Endodermal cell (in vitro differentiated cells): Measurements from ENCODE around the gene ACAP3. TPM values are rescaled to one million over a fixed set of nuclear protein-coding genes. Genes with fewer than 3 reads are reported as not detected.

ENCODE experiments used
- DNase-seq: peaks from one replicate; pipeline ENCODE4 v3.0.0-alpha.2; 2017
- H3K27ac ChIP-seq: 2 replicates; pipeline ENCODE4 v1.5.1; 2013; ENCODE audit warnings: mild to moderate bottlenecking, low read depth, low read length, moderate library complexity
- H3K27me3 ChIP-seq: 2 replicates; pipeline ENCODE4 v1.6.1; 2013; ENCODE audit warnings: mild to moderate bottlenecking, low read length, moderate library complexity; ENCODE audit not compliant: insufficient read depth, control insufficient read depth, poor library complexity, severe bottlenecking
- H3K36me3 ChIP-seq: 2 replicates; pipeline ENCODE4 v1.7.0; 2013; ENCODE audit warnings: mild to moderate bottlenecking, low read length, moderate library complexity; ENCODE audit not compliant: control insufficient read depth, insufficient read depth
- H3K4me1 ChIP-seq: one replicate; pipeline ENCODE4 v1.7.0; 2013; ENCODE audit warnings: low read length; ENCODE audit not compliant: control insufficient read depth, insufficient read depth
- H3K4me3 ChIP-seq: 2 replicates; pipeline ENCODE4 v1.5.1; 2013; ENCODE audit warnings: mild to moderate bottlenecking, low read length, moderate library complexity
- H3K9ac ChIP-seq: 2 replicates; pipeline ENCODE4 v1.6.1; 2013; ENCODE audit warnings: mild to moderate bottlenecking, low read length, moderate library complexity; ENCODE audit not compliant: poor library complexity, severe bottlenecking; ENCODE audit errors: extremely low read depth
- H3K9me3 ChIP-seq: 2 replicates; pipeline ENCODE4 v1.6.1; 2013; ENCODE audit warnings: mild to moderate bottlenecking, low read length, moderate library complexity; ENCODE audit not compliant: control insufficient read depth
- H3K27ac Mint-ChIP-seq: 2 replicates; pipeline ENCODE4 v1.8.0; 2020; ENCODE audit warnings: mixed read lengths
- H3K27me3 Mint-ChIP-seq: 2 replicates; pipeline ENCODE4 v1.8.0; 2021; ENCODE audit warnings: mild to moderate bottlenecking, mixed read lengths; ENCODE audit not compliant: insufficient read depth
- H3K36me3 Mint-ChIP-seq: 2 replicates; pipeline ENCODE4 v1.8.0; 2020; ENCODE audit warnings: low read depth, mixed read lengths
- H3K4me1 Mint-ChIP-seq: 2 replicates; pipeline ENCODE4 v1.8.0; 2020; ENCODE audit warnings: mixed read lengths
- H3K4me3 Mint-ChIP-seq: 2 replicates; pipeline ENCODE4 v1.8.0; 2020; ENCODE audit warnings: mild to moderate bottlenecking, moderate library complexity, mixed read lengths
- H3K9me3 Mint-ChIP-seq: 2 replicates; pipeline ENCODE4 v1.8.0; 2020; ENCODE audit warnings: mild to moderate bottlenecking, mixed read lengths
- CTCF ChIP-seq: fragments of 200-600 bp; sonication (generic); conservative IDR thresholded peaks from 2 replicates; pipeline ENCODE4 v1.5.0; 2021; ENCODE audit warnings: antibody characterized with exemption, mild to moderate bottlenecking
- WGBS, 2 experiments: methylation state at CpG; one replicate each; pipeline versions ENCODE4 v1.1.5 to v1.1.7; 2013; ENCODE audit warnings: missing lambda C conversion rate in 2 of 2, mixed read lengths in 1 of 2; ENCODE audit not compliant: insufficient coverage in 1 of 2, insufficient read length in 1 of 2; 5-methylcytosine and 5-hydroxymethylcytosine counted together
- total RNA-seq, 2 donors: library from RNA; stranded (reverse); fragmentation: NEBNext Ultra II Directional in 1 of 2; extraction: Animal tissue kit (Norgen Biotek cat#: 25700) in 1 of 2; gene quantifications; 2 replicates in 1 of 2; 3 replicates in 1 of 2; pipeline ENCODE4 v1.2.1, GENCODE V29; 2021

ACAP3 gene
- total RNA-seq, 2 donors from 2014 or later: 36.8 to 43.5 TPM

DNA sequence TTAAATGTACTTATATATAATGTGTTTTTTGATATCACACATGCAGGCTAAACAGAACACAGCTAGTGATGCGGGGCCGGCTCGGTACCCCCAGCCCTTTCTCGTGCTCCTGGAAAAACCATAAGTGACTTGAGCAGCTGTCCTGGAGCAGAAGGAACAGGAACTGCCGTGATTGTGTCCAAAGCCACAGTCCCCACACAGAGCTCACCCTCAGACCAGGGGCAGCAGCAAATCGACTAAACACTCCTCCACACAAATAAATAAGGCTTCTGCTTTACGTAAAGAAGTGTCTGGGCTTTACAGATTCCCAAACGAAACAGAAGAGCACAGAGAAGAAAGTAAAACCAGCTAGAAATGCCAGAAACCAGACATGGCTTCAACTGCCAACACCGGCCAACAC lies 43.7 kb downstream of the ACAP3 start:
- H3K4me3 ChIP-seq: no peak overlapping the region
- Mint-ChIP-seq H3K27ac (no peak overlapping the region), H3K36me3 (peaks cover 64% of the 10 kb centered on the region), H3K4me1 (no peaks in the 10 kb centered on the region), H3K9me3 (no peaks in the 10 kb centered on the region), H3K4me3 (no peak overlapping the region), H3K27me3 (no peaks in the 10 kb centered on the region)
- TF ChIP-seq CTCF: no peak
- H3K9me3 ChIP-seq: no peaks in the 10 kb centered on the region
- no peak overlapping the region for H3K9ac ChIP-seq
- no peaks in the 10 kb centered on the region for H3K4me1 ChIP-seq
- WGBS, 2 experiments: 95% methylated on average over 7 to 9 of the region's 9 CpGs
- no peak for DNase-seq
- H3K27ac ChIP-seq: no peak overlapping the region
- no peaks in the 10 kb centered on the region for H3K27me3 ChIP-seq
- peaks cover 66% of the 10 kb centered on the region for H3K36me3 ChIP-seq

DNA sequence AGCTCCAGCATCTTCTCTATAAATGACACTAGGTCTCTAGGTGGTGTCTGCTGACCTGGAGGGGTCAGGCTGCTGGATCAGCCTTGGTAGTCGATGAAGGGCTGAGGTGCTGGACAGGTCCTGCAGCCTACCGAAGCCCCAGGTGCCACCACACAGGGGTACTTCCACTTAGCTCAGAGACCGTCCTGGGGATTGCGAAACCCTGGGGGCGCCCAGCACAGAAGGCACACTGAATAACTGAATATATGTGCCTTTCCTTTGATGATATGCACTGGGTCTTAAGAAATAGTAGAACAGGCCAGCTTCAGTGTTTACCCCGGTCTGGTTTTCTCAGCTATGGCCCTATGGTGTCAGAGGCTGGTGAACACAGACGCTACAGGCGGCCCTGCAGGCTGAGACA lies 45.0 kb downstream of the ACAP3 start:
- Mint-ChIP-seq H3K9me3 (no peaks in the 10 kb centered on the region), H3K27ac (no peak overlapping the region), H3K27me3 (no peaks in the 10 kb centered on the region), H3K36me3 (peaks cover 60% of the 10 kb centered on the region), H3K4me1 (peaks cover 6% of the 10 kb centered on the region), H3K4me3 (no peak overlapping the region)
- no peaks in the 10 kb centered on the region for H3K4me1 ChIP-seq
- H3K27ac ChIP-seq: no peak overlapping the region
- TF ChIP-seq CTCF: no peak
- DNase-seq: no peak
- 95% methylated on average over 7 to 8 of the region's 8 CpGs for WGBS, 2 experiments
- no peaks in the 10 kb centered on the region for H3K9me3 ChIP-seq
- H3K9ac ChIP-seq: no peak overlapping the region
- no peaks in the 10 kb centered on the region for H3K27me3 ChIP-seq
- H3K4me3 ChIP-seq: no peak overlapping the region
- peaks cover 70% of the 10 kb centered on the region for H3K36me3 ChIP-seq

DNA sequence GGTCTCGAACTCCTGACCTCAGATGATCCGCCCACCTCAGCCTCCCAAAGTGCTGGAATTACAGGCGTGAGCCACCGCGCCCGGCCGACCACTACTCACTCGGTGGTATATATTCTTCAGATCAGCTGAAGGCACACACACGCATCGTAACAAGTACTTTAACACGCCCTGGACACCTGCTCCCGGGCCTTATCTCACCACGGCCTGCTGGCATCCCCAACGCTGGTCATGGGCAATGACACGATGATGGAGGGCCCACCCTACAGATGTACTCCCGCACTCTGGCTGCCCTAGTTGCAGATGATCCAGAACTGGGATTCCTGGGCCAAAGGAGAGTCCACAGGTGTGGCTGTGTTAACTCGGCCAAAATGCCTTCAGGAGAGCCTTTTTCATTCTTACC lies 45.7 kb downstream of the ACAP3 start:
- peaks cover 59% of the 10 kb centered on the region for H3K36me3 Mint-ChIP-seq
- TF ChIP-seq CTCF: no peak
- H3K27ac Mint-ChIP-seq: no peak overlapping the region
- Histone ChIP-seq H3K9ac (no peak overlapping the region), H3K9me3 (no peaks in the 10 kb centered on the region), H3K4me3 (no peak overlapping the region), H3K27me3 (no peaks in the 10 kb centered on the region), H3K27ac (no peak overlapping the region), H3K36me3 (peaks cover 71% of the 10 kb centered on the region), H3K4me1 (no peaks in the 10 kb centered on the region)
- no peak for DNase-seq
- no peaks in the 10 kb centered on the region for H3K9me3 Mint-ChIP-seq
- no peaks in the 10 kb centered on the region for H3K27me3 Mint-ChIP-seq
- no peak overlapping the region for H3K4me3 Mint-ChIP-seq
- WGBS, 2 experiments: 95 to 99% methylated on average over 17 of the region's 17 CpGs
- peaks cover 8% of the 10 kb centered on the region for H3K4me1 Mint-ChIP-seq
